BJ (cell line): ENCODE results near the gene DPYD. TPM values are rescaled to one million over a fixed set of nuclear protein-coding genes. Genes with fewer than 3 reads are reported as not detected.

ENCODE experiments used
- CTCF ChIA-PET: fragments of 350-600 bp; formaldehyde crosslinking; extraction: SDS; loops from one replicate; lab custom pipeline; 2021; ENCODE audit warnings: antibody characterized with exemption, inconsistent platforms; lab: Yijun Ruan, JAX
- POLR2A ChIA-PET: fragments of 300-600 bp; sonication (Branson Sonifier 250); formaldehyde crosslinking; extraction: SDS; loops from one replicate; lab custom pipeline; 2021; ENCODE audit warnings: antibody characterized with exemption; lab: Charles Lee
- DNase-seq: peaks from one replicate; pipeline ENCODE4 v3.0.0-alpha.2; 2011; ENCODE audit warnings: low read depth
- H3K27me3 ChIP-seq: 2 replicates; pipeline ENCODE4 v1.6.0; 2011; ENCODE audit warnings: low read length; ENCODE audit not compliant: control insufficient read depth, insufficient read depth
- H3K36me3 ChIP-seq: 2 replicates; pipeline ENCODE4 v1.5.1; 2011; ENCODE audit warnings: low read length; ENCODE audit not compliant: control insufficient read depth, insufficient read depth
- H3K4me3 ChIP-seq: 2 replicates; pipeline ENCODE4 v1.5.1; 2011; ENCODE audit warnings: low read depth, mild to moderate bottlenecking, control low read depth, low read length
- CTCF ChIP-seq: IDR thresholded peaks from 2 replicates; pipeline ENCODE4 v1.5.1; 2011; ENCODE audit warnings: low read depth, mild to moderate bottlenecking, control low read depth, inconsistent platforms, low read length, moderate library complexity; ENCODE audit not compliant: insufficient read depth
- polyA plus RNA-seq: library from polyadenylated mRNA; depleted of rRNA; stranded (reverse); fragments of >200 nt; gene quantifications from 2 replicates; pipeline ENCODE4 v1.2.3, GENCODE V29; 2011

The DPYD gene
- polyA plus RNA-seq, 1 experiment, result 13.1 TPM

DNA sequence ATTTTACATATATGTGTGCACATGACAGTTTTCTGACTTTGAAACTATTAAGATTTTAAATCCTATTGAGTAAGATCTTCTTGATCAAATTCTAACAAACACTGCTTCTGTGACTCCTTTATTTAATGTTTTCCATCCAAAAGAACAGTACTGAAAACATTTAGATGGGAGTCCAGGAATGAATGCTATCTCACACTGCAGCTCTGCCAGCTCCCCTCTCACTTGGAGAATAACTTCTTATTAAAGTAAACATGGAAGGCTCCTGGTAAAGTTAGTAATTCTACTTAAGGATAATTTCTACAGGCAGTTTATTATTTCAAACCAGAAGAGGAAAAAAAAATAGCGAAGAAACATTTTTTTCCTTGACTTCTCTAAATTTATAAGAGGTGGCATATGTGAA is 349.1 kb downstream of the DPYD start:
- ChIA-PET CTCF (no interaction called here), POLR2A (no interaction called here)
- Histone ChIP-seq H3K36me3 (no peaks in the 10 kb centered on the region), H3K4me3 (no peak overlapping the region), H3K27me3 (no peaks in the 10 kb centered on the region)
- no peak for TF ChIP-seq CTCF
- no peak for DNase-seq

GRCh38 chr1:97570691-97571090 is 350.1 kb downstream of the DPYD start:
- H3K27me3 ChIP-seq, result no peaks in the 10 kb centered on the region
- CTCF ChIA-PET, result interaction anchor here (0.7 kb wide), 1 partner anchor 81 kb away, joined by 5 read pairs; no protein-coding TSS in a partner anchor
- H3K36me3 ChIP-seq, result no peaks in the 10 kb centered on the region
- no peak overlapping the region for H3K4me3 ChIP-seq
- DNase-seq, result no peak
- no peak for TF ChIP-seq CTCF
- POLR2A ChIA-PET, result no interaction called here

DNA sequence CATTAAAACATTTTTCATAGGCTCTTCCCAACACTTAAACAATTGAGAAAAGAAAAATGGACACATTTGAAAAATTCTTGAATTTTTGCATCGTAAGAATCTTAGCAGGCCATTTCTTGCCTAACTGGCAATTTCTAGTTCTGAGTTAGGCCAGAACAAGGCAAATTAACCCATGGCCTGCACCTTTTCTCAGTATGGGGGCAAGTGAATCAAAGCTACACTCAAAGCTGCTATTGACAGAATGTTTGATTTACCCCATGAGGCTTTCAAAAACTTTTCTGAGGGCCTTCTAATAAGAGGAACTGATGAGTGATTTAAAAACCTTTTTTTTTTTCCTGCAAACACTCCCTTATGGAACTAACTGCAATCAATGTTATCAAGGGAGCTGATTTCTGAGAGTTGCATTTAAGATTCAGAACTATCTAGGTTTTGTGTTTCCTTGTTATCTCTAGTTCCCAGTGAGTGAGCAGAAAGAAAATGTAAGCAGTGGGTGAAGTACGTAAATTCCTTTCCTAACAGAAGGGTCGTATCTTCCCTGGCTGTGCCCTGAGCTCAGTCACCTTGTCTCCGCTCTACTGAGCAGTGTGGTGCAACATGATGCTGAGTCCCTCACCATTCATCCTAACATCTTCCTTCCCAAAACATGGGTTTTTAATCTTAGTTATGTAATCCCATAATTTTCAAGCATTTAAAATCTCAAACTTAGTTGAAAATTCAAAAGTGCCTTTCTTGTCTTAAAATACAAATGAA is 353.7 kb downstream of the DPYD start:
- DNase-seq, result no peak
- TF ChIP-seq CTCF, result no peak
- Histone ChIP-seq H3K4me3 (no peak overlapping the region), H3K27me3 (no peaks in the 10 kb centered on the region), H3K36me3 (no peaks in the 10 kb centered on the region)
- ChIA-PET CTCF (no interaction called here), POLR2A (no interaction called here)

GRCh38 chr1:97565886-97566285 is 354.9 kb downstream of the DPYD start:
- TF ChIP-seq CTCF, result no peak
- H3K36me3 ChIP-seq, result no peaks in the 10 kb centered on the region
- DNase-seq, result no peak
- no peak overlapping the region for H3K4me3 ChIP-seq
- H3K27me3 ChIP-seq, result no peaks in the 10 kb centered on the region
- CTCF ChIA-PET, result no interaction called here
- POLR2A ChIA-PET, result no interaction called here

DNA sequence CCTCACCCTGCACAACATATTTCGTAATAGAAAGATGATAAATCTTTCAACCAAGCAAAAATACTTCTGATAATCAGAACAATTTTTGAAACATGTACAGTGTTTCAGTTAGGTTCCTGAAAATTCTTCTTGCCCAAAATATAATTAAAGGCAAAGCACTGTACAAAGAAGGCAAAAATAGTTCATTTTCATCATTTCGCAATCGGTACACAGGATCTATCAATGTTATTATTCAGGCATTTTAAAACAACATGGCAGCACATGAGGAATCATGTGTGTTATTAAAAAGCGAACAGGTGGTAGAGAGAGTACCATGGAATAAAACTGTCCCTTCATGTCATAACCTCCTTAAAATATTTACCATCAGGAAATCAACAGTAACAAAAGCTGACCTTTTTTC is 356.9 kb downstream of the DPYD start:
- Histone ChIP-seq H3K36me3 (no peaks in the 10 kb centered on the region), H3K27me3 (no peaks in the 10 kb centered on the region), H3K4me3 (no peak overlapping the region)
- TF ChIP-seq CTCF, result no peak
- ChIA-PET POLR2A (no interaction called here), CTCF (no interaction called here)
- no peak for DNase-seq
